Mesendoderm (in vitro differentiated cells): Measurements from ENCODE around the gene RNF187.
A peak's percentile ranks its signal among the peaks of the same experiment; 100 is the strongest.

Experiments used
- DNase-seq: peaks from one replicate; pipeline ENCODE4 v3.0.0; 2013
- H2AK5ac ChIP-seq: 2 replicates; pipeline ENCODE4 v1.6.1; 2013; ENCODE audit warnings: low read length, inconsistent platforms
- H2BK120ac ChIP-seq: 2 replicates; pipeline ENCODE4 v1.6.1; 2013; ENCODE audit warnings: low read depth, mild to moderate bottlenecking, low read length, moderate library complexity, mixed read lengths
- H2BK15ac ChIP-seq: replicated peaks from 2 replicates; pipeline ENCODE4 v1.6.1; 2013; ENCODE audit warnings: low read depth, mild to moderate bottlenecking, moderate library complexity
- H2BK5ac ChIP-seq: 2 replicates; pipeline ENCODE4 v1.6.1; 2013; ENCODE audit warnings: low read length, inconsistent platforms
- H3K18ac ChIP-seq: 2 replicates; pipeline ENCODE4 v1.6.1; 2013; ENCODE audit warnings: mild to moderate bottlenecking, low read length, mixed read lengths
- H3K23ac ChIP-seq: one replicate; pipeline ENCODE4 v1.6.1; 2013; ENCODE audit warnings: low read length
- H3K27ac ChIP-seq: 2 replicates; pipeline ENCODE4 v1.5.1; 2013; ENCODE audit warnings: low read depth, mild to moderate bottlenecking, inconsistent platforms, low read length, moderate library complexity
- H3K27me3 ChIP-seq: 2 replicates; pipeline ENCODE4 v1.6.1; 2013; ENCODE audit warnings: low read length, control low read depth, mild to moderate bottlenecking, inconsistent platforms; ENCODE audit not compliant: insufficient read depth, poor library complexity
- H3K36me3 ChIP-seq: 2 replicates; pipeline ENCODE4 v1.6.1; 2013; ENCODE audit warnings: low read length, inconsistent platforms; ENCODE audit not compliant: control insufficient read depth, insufficient read depth
- H3K4ac ChIP-seq: one replicate; pipeline ENCODE4 v1.6.1; 2013; ENCODE audit warnings: low read depth, mild to moderate bottlenecking, low read length, moderate library complexity
- H3K4me1 ChIP-seq: 2 replicates; pipeline ENCODE4 v1.6.1; 2013; ENCODE audit warnings: low read depth, low read length, inconsistent platforms; ENCODE audit not compliant: control insufficient read depth
- H3K4me2 ChIP-seq: 2 replicates; pipeline ENCODE4 v1.6.1; 2013; ENCODE audit warnings: low read length
- H3K4me3 ChIP-seq: 2 replicates; pipeline ENCODE4 v1.5.1; 2013; ENCODE audit warnings: mild to moderate bottlenecking, low read length
- H3K56ac ChIP-seq: one replicate; pipeline ENCODE4 v1.6.1; 2013; ENCODE audit warnings: low read length
- H3K79me1 ChIP-seq: 2 replicates; pipeline ENCODE4 v1.6.1; 2013; ENCODE audit warnings: low read length, inconsistent platforms
- H3K79me2 ChIP-seq: 2 replicates; pipeline ENCODE4 v1.6.1; 2013; ENCODE audit warnings: mild to moderate bottlenecking, low read length; ENCODE audit not compliant: control insufficient read depth, insufficient read depth
- H3K9ac ChIP-seq: 2 replicates; pipeline ENCODE4 v1.6.1; 2013; ENCODE audit warnings: low read length, inconsistent platforms
- H4K5ac ChIP-seq: one replicate; pipeline ENCODE4 v1.6.1; 2013; ENCODE audit warnings: low read length
- H4K8ac ChIP-seq: one replicate; pipeline ENCODE4 v1.6.1; 2013; ENCODE audit warnings: low read depth, mild to moderate bottlenecking, control low read depth, low read length, moderate library complexity
- WGBS: extraction: QIAGEN DNeasy Blood & Tissue Kit; methylation state at CpG from one replicate; pipeline ENCODE4 v1.1.7; 2013; ENCODE audit warnings: low lambda C conversion rate, missing lambda C conversion rate; ENCODE audit not compliant: insufficient coverage; ENCODE audit errors: extremely low coverage; 5-methylcytosine and 5-hydroxymethylcytosine counted together

The RNF187 gene

DNA sequence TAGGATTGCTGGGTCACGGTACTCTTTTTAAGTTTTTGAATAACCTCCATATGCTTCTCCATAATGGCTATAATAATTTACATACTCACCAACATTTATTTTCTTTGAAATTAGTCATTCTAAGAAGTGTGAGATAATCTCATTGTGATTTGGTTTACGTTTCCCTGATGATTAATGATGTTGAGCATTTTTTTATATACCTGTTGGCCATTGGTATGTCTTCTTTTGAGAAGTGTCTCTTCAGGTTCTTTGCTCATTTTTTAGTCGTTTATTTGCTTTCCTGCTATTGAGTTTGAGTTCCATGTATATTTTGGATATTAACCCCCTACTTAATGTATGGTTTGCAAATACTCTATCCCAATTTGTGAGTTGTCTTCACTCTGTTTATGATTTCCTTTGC is 9.3 kb downstream of the RNF187 start:
- Histone ChIP-seq H2BK120ac (no peak overlapping the region), H3K27ac (no peak overlapping the region), H3K36me3 (peaks cover 2% of the 10 kb centered on the region), H3K79me1 (no peaks in the 10 kb centered on the region), H3K4me3 (no peak overlapping the region), H3K4me2 (no peak overlapping the region), H4K5ac (no peak overlapping the region), H3K18ac (no peak overlapping the region), H2BK5ac (no peak overlapping the region), H3K56ac (no peak overlapping the region), H3K9ac (no peak overlapping the region), H2BK15ac (no peak overlapping the region), H3K23ac (no peak overlapping the region), H3K79me2 (no peaks in the 10 kb centered on the region), H4K8ac (no peak overlapping the region), H2AK5ac (no peak overlapping the region), H3K4ac (no peak overlapping the region), H3K4me1 (no peaks in the 10 kb centered on the region), H3K27me3 (peaks cover 3% of the 10 kb centered on the region)
- no peak for DNase-seq
- no CpG with 5 or more reads among the region's 3 CpGs for WGBS

DNA sequence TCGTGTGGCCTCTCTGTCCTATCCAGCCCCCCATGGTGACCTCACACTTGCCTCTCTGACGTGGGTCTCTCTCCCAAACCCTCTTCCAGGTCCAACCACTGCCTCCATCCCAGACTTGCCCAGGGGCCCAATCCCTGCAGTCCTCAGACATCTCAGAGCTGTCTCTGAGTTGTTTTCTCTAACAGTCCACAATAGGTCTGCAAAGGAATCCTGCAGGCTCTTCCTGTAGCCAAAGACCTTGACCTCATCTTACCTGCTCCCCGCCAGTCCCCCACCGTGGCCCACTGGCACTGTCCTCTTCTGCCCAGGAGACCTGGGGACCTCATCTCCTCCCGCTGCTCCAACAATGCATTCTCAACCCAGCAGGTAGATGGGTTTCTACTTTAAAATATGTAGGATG is 10.0 kb downstream of the RNF187 start:
- H3K4me3 ChIP-seq: no peak overlapping the region
- no peaks in the 10 kb centered on the region for H3K79me2 ChIP-seq
- H3K36me3 ChIP-seq: peaks cover 2% of the 10 kb centered on the region
- H2BK120ac ChIP-seq: no peak overlapping the region
- peaks cover 3% of the 10 kb centered on the region for H3K27me3 ChIP-seq
- H4K5ac ChIP-seq: no peak overlapping the region
- H3K4ac ChIP-seq: no peak overlapping the region
- no peak for DNase-seq
- no peak overlapping the region for H3K4me2 ChIP-seq
- no peaks in the 10 kb centered on the region for H3K79me1 ChIP-seq
- no peak overlapping the region for H3K9ac ChIP-seq
- H3K56ac ChIP-seq: no peak overlapping the region
- no peak overlapping the region for H4K8ac ChIP-seq
- H2BK5ac ChIP-seq: no peak overlapping the region
- no peak overlapping the region for H3K27ac ChIP-seq
- no peak overlapping the region for H2AK5ac ChIP-seq
- H3K18ac ChIP-seq: no peak overlapping the region
- no peaks in the 10 kb centered on the region for H3K4me1 ChIP-seq
- WGBS: no CpG with 5 or more reads among the region's 5 CpGs
- H3K23ac ChIP-seq: no peak overlapping the region
- H2BK15ac ChIP-seq: no peak overlapping the region

DNA sequence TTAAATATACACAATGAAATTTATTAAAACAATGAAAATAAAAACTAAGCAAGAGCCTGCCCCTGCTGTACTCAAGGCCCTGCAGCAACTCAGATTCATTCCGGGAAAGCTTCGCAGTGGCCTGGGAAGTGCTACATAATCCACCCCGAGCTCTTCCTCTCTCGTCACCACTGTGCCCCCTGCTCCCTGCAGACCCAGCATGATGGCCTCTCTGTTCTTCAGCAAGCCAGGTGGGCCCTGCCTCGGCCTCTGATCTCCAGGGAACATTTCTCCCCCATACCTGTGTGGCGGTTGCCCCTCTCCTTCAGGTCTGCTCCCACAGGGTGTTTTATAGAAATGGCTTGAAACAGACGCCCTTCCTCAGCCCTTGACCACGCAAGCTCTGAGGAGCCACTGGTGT is 10.6 kb downstream of the RNF187 start:
- no peak overlapping the region for H3K56ac ChIP-seq
- no peak overlapping the region for H4K5ac ChIP-seq
- H4K8ac ChIP-seq: no peak overlapping the region
- peaks cover 2% of the 10 kb centered on the region for H3K36me3 ChIP-seq
- H3K27me3 ChIP-seq: peaks cover 3% of the 10 kb centered on the region
- no peak overlapping the region for H3K18ac ChIP-seq
- no CpG with 5 or more reads among the region's 8 CpGs for WGBS
- no peak overlapping the region for H3K4me2 ChIP-seq
- no peak overlapping the region for H2BK5ac ChIP-seq
- H2AK5ac ChIP-seq: no peak overlapping the region
- no peaks in the 10 kb centered on the region for H3K4me1 ChIP-seq
- DNase-seq: no peak
- no peak overlapping the region for H3K4ac ChIP-seq
- no peak overlapping the region for H3K27ac ChIP-seq
- no peak overlapping the region for H3K9ac ChIP-seq
- no peaks in the 10 kb centered on the region for H3K79me2 ChIP-seq
- H2BK120ac ChIP-seq: no peak overlapping the region
- H3K79me1 ChIP-seq: no peaks in the 10 kb centered on the region
- H3K4me3 ChIP-seq: no peak overlapping the region
- no peak overlapping the region for H3K23ac ChIP-seq
- no peak overlapping the region for H2BK15ac ChIP-seq

DNA sequence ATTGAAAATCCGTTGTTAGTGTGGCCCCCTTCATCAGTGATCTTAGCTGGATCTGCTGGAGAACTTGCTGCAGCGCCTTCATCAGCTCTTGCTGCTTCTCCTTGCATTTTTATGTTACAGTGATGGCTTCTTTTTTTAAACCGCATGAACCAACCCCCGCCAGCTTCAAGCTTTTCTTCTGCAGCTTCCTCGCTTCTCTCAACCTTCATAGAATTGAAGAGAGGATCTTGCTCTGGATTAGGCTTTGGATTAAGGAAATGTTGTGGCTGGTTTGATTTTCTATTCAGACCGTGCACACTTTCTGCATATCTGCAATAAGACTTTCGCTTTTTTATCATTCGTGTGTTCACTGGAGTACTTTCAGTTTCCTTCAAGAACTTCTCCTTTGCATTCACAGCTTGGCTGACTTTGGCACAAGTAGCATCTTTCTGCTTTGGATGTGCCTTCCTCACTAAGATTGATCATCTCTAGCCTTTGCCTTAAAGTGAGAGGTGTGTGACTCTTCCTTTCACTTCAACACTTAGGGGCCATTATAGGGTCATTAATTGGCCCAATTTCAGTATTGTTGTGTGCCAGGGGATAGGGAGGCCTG is 13.1 kb downstream of the RNF187 start:
- no peak overlapping the region for H2BK15ac ChIP-seq
- H3K18ac ChIP-seq: no peak overlapping the region

DNA sequence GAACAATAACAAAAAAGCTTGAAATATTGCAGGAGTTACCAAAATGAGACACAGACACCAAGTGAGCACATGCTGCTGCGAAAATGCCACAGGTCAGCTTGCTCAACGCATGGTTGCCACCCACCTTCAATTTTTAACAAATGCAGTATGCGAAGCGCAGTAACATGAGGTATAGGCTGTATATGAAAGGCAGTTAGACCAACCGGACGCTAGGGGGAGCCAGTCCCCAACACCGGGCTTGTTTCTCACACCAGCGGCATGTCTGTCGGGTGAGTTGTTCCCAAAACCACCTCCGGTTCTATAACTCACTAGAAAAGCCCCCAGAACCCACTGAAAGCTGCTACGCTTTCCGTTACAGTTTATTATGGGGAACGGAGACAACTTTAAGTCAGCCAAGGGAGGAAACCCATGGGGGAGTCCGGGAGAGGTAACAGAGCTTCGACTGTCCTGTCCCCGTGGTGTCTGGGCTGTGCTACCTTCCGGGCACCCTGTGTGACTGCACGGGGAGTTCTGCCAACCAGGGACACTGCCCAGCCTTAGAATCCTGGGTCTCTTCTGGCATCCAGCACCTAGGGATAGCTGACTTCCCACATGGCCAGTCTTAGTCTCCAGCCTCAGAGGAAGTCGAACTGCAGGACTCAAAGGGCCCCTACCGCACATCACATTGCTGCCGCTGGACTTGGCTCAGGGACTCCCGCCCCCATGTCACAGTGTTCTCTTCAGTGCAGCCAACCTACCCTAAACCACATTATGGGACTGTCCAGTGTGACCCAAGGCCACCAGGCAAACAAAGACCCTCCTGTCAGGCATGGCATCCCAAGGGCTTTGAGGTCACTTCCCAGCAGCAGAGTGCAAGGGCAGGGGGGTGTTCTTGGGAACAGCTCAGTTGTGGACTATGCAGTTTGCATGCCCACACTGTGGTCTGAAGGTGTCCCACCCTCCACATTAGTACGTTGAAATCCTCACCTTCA is 14.0 kb downstream of the RNF187 start:
- H3K4me3 ChIP-seq: no peak overlapping the region
- H3K4ac ChIP-seq: no peak overlapping the region
- no peak overlapping the region for H3K27ac ChIP-seq
- H3K79me1 ChIP-seq: no peaks in the 10 kb centered on the region
- H3K4me2 ChIP-seq: no peak overlapping the region
- no peaks in the 10 kb centered on the region for H3K79me2 ChIP-seq
- no peak overlapping the region for H4K8ac ChIP-seq
- H3K9ac ChIP-seq: no peak overlapping the region
- no peak overlapping the region for H3K18ac ChIP-seq
- no peak overlapping the region for H2AK5ac ChIP-seq
- H4K5ac ChIP-seq: no peak overlapping the region
- H2BK5ac ChIP-seq: no peak overlapping the region
- no CpG with 5 or more reads among the region's 23 CpGs for WGBS
- no peak overlapping the region for H3K23ac ChIP-seq
- no peak overlapping the region for H3K56ac ChIP-seq
- DNase-seq: peak; percentile 84
- peaks cover 3% of the 10 kb centered on the region for H3K27me3 ChIP-seq
- H3K36me3 ChIP-seq: no peaks in the 10 kb centered on the region
- no peak overlapping the region for H2BK120ac ChIP-seq
- H2BK15ac ChIP-seq: no peak overlapping the region
- no peaks in the 10 kb centered on the region for H3K4me1 ChIP-seq

More for the DNA sequence above, 13.1 kb downstream of the RNF187 start:
- no CpG with 5 or more reads among the region's 8 CpGs for WGBS
- H3K79me1 ChIP-seq: no peaks in the 10 kb centered on the region
- H4K5ac ChIP-seq: no peak overlapping the region
- H4K8ac ChIP-seq: no peak overlapping the region
- no peak overlapping the region for H3K4ac ChIP-seq
- no peak overlapping the region for H3K4me2 ChIP-seq
- peaks cover 3% of the 10 kb centered on the region for H3K27me3 ChIP-seq
- H2BK5ac ChIP-seq: no peak overlapping the region
- no peak overlapping the region for H3K23ac ChIP-seq
- H3K9ac ChIP-seq: no peak overlapping the region
- H3K4me1 ChIP-seq: no peaks in the 10 kb centered on the region
- H2AK5ac ChIP-seq: no peak overlapping the region
- H3K36me3 ChIP-seq: no peaks in the 10 kb centered on the region
- no peak overlapping the region for H3K4me3 ChIP-seq
- H3K27ac ChIP-seq: no peak overlapping the region
- no peak overlapping the region for H2BK120ac ChIP-seq
- no peak for DNase-seq
- no peaks in the 10 kb centered on the region for H3K79me2 ChIP-seq
- H3K56ac ChIP-seq: no peak overlapping the region
